Activated CD8-positive, alpha-beta memory T cell treated with anti-CD3 and anti-CD28 coated beads for 48 hours (primary cell): ENCODE data around the gene UGGT1.

Experiments used
- DNase-seq, 3 experiments: peaks; one replicate each; pipeline ENCODE4 v3.0.0-alpha.2; 2020; ENCODE audit warnings: low read depth in 2 of 3, low spot score in 2 of 3

UGGT1 gene

GRCh38 chr2:128109243-128109642 lies 18.2 kb downstream of the UGGT1 start:
- DNase-seq, result no peak

- DNase-seq, result no peak
Observed at GRCh38 chr2:128115921-128116623, 25.1 kb downstream of the UGGT1 start.

- DNase-seq, result no peak
Observed at GRCh38 chr2:128134573-128134972, 43.6 kb downstream of the UGGT1 start.

- no peak for DNase-seq
Observed at GRCh38 chr2:128137094-128137616, 46.2 kb downstream of the UGGT1 start.

- no peak for DNase-seq
Observed at GRCh38 chr2:128139624-128140023, 48.6 kb downstream of the UGGT1 start.

GRCh38 chr2:128145651-128146050 lies 54.7 kb downstream of the UGGT1 start:
- no peak for DNase-seq

- DNase-seq, result no peak
Observed at GRCh38 chr2:128153786-128154185, 62.8 kb downstream of the UGGT1 start.

GRCh38 chr2:128154225-128154624 lies 63.2 kb downstream of the UGGT1 start:
- DNase-seq, result no peak

GRCh38 chr2:128155970-128156369 lies 65.0 kb downstream of the UGGT1 start:
- no peak for DNase-seq

- DNase-seq, result no peak
Observed at GRCh38 chr2:128156812-128157211, 65.8 kb downstream of the UGGT1 start.

GRCh38 chr2:128157644-128158043 lies 66.6 kb downstream of the UGGT1 start:
- no peak for DNase-seq

GRCh38 chr2:128158176-128158575 lies 67.2 kb downstream of the UGGT1 start:
- no peak for DNase-seq

- DNase-seq, result no peak
Observed at GRCh38 chr2:128159437-128159836, 68.4 kb downstream of the UGGT1 start.

GRCh38 chr2:128160616-128161275 lies 69.7 kb downstream of the UGGT1 start:
- no peak for DNase-seq

GRCh38 chr2:128162266-128162665 lies 71.3 kb downstream of the UGGT1 start:
- no peak for DNase-seq

GRCh38 chr2:128164311-128164710 lies 73.3 kb downstream of the UGGT1 start:
- no peak for DNase-seq

GRCh38 chr2:128166746-128167353 lies 75.8 kb downstream of the UGGT1 start:
- no peak for DNase-seq

- no peak for DNase-seq
Observed at GRCh38 chr2:128169094-128169493, 78.1 kb downstream of the UGGT1 start.

- DNase-seq, result no peak
Observed at GRCh38 chr2:128169497-128169896, 78.5 kb downstream of the UGGT1 start.

- no peak for DNase-seq
Observed at GRCh38 chr2:128169933-128170709, 79.1 kb downstream of the UGGT1 start.

- DNase-seq, result no peak
Observed at GRCh38 chr2:128170776-128171175, 79.8 kb downstream of the UGGT1 start.
